ENCODE measurements around the gene NHERF1.
A peak's percentile ranks its signal among the peaks of the same experiment; 100 is the strongest.

Gene NHERF1

DNA sequence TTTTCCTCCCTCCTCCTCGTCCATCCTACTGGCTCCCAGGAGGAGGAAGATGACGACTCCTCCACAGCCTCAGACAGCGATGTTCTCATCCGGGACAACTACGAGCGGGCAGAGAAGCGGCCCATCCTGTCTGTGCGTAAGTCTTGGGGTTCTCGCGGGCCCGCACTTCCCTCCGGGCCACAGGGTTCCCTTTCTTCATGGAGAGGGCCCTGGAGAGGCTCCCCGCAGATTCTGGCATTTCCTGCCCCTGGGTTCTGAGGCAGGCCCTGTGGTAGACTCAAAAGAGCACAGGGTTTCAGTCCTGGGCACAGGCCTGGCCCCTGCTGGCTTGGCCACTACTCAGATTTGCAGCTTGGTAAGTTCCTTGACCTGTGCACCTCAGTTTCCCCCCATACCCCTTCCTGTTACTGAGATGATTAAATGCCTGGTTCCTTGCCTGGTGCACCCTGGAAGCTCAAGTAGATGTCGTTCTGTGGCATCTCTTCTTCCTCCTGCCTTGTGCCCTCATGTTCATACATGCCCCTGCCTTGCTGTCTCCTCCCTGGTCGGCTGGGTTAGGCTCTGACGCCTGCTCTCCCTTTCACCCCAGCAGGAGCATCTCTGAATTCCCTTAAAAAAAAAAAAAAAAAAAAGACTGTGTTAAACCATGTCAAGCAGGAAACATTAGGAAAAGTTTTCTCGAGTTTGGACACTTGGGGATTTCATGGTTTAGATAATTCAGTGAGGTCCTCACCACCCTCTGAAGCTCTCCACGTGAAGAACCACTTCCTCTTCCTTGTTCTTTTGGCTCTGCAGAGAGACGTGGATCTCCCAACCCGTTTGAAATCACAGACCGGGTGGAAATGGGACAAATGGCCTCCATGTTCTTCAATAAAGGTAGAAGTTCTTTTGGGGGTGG is 42.0 kb downstream of the NHERF1 start:
- DNase-seq = no peak

DNA sequence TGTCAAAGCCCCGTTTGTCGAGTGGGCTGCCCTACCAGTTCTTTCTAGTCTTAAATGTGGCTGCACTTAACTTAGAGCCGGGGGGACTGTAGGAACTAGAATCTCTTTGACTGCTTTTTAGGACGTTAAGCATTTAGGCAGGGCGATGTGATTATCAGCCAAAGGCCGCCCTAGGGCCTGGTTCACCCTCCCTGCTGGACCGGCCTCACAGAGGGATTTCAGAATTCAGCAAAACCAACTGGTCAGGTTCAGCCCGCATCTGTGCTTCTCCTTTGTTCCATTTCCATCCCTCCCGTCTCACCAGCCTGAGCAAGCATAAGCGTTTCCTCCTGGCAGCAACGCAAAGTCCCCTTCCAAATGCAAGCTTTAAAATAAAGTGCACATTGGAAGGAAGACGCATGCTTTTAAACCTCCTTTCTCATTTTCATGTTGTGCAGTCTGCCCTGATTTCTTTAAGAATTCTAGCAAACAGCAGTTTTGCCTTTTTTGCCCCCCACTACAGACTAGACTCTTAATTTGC is 44.2 kb downstream of the NHERF1 start:
- DNase-seq = no peak

DNA sequence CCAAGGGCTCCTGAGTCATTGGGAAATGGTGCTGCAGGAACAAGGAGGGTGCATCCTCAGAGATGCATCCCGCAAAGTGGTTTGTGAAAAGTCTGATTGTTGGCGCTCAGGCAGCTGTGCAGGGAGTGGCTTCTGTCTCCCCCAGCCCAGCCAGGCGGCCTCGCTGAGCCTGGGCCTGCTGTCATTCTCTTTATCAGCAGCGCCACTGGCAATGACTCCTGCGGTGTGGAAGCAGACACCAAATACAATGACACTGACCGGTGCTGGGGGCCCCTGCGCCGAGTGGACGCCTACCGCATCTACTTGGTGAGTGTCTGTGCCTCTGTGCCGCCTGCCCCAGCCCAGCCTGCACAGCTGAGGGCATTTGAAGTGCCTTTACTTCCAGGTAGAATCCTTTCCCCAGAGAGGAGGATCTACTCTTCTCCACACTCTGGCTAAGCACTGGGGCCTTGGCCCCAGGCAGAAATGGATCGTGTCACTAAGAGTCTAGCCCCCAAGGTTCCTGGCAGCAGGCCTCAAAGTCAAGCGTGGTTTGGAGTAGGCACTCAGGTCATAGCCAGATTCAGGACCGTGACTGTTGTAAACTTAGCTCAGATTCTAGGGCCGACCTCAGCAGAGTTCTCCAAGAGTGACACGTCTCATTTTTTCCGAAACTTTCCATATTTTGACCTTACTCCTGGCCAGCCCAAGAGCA is 47.0 kb downstream of the NHERF1 start:
- no peak for DNase-seq

DNA sequence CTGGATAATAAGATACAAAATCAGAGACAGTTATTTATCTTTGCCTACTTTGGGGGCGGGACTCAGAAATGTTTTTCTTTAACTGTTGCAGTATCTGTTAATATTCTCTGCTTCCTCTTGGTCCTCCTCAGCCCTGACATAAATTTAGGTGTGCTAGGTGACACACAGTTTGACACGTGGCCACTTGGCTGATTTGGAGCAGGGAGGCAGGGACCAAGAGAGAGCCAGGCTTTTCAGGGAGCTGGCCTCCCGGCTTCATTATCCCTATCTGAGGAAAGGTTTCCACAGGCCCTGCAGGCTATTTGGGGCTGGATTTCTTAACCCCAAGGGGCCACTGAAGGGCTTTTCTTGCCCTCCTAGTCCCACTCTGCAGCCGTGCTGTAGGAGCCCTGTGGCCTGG is 47.8 kb downstream of the NHERF1 start:
- no peak for DNase-seq

DNA sequence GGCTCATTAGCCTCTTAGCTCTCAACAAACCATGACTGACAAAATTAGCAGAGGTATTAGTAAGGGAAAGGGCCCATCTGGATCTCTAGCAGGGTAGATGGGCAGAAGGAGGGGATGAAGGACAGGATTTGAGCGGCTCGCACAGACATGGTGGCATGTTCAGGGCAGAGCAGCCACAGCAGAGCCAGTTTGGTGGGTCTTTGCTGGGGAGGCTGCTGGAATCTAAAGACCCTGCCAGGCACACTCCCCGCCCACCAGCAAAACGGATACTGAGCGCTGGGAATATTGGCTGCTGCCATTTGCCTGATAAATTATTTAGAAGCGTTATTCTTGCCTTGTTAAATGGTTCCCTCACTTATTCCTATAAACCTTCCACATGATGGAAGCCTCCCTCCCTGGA is 48.4 kb downstream of the NHERF1 start:
- DNase-seq = no peak

DNA sequence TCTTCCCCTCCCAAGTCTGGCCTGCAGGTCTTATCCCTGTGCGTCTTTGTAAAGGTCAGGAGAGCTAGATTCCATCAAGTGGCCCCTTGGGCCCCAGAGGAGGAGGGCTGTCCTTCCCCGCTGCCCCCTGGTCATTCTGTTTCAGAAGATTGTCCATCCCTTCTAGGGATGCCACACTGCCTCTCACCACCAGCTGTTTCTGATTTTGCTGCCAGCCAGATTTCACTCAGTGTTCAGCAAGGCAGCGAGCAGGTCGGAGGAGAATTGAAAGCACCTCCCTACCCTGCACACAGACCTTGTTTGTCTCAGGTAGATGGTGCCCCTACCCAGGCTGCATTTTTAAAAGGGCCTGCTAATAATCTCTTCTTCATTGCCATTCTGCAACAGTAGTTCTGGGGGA is 49.4 kb downstream of the NHERF1 start:
- DNase-seq = no peak

DNA sequence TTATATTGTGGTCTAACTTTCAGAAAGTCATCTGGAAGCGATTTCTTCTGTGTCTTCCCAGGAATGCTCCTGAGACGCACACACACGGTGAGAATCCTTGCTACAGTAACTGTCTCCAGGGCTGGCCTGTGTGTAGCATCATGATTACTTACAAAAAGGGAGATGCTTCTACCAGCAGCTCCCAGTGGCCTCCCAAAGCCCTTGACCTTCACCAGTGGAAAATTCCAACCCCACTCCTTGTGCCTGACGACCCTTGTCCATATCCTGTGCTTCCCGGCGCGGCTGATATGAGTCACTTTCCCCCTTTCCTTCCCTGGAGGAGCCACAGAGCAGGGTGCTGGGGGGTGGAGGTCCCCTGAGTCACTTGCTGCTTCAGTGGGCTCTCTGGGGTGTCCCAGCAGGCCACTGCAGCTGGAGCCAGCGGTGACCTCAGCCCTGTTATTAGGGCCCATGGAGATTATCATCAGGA is 49.8 kb downstream of the NHERF1 start:
- no peak for DNase-seq

- no peak for DNase-seq
Observed at GRCh38 chr17:74799097-74799496, 50.7 kb downstream of the NHERF1 start.

GRCh38 chr17:74800531-74800930 is 52.1 kb downstream of the NHERF1 start:
- no peak for DNase-seq

DNA sequence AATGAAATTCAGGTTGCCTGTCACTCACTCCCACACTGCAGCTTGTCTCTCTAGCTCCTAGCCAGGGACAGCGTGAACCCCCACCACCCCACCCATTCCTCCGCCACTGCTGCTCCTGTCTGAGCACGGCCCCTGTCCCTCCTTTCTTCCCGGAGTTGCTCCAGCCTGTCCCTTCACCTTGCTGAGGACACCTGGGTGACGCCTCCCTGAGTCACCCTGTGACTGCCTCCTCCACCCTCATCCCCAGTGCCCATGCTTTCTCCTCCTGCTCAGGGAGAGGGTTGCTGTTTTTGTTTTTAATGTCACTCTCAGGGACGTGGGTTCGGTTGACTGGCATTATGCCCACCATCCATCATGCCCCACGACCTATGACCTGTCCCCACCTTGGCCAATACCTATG is 53.5 kb downstream of the NHERF1 start:
- no peak for DNase-seq

DNA sequence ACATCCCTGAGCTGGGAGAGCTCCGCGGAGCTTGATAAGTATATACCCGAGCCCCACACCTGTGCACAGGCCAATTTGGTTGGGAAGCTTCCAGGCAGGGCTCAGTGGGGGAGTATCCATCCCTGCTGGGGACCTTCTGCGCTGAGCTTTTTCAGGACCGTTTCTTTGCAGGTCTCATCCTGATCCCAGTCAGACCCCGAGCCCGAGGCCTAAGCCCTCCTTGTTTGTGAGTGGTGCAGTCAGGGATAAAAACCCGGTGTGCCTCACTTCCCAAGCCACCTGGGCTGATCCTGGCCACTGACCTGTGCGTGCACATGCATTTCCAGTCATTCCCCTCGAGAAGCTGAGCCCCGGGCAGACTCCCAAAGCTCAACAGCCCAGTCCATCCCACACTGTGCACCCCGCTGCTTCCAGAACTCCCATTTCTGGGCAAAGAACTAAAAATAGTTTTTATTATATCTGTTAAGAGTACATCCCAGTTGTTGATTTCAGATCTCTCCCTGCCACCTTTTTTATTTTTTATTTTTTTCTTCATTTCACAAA is 55.0 kb downstream of the NHERF1 start:
- DNase-seq = no peak

DNA sequence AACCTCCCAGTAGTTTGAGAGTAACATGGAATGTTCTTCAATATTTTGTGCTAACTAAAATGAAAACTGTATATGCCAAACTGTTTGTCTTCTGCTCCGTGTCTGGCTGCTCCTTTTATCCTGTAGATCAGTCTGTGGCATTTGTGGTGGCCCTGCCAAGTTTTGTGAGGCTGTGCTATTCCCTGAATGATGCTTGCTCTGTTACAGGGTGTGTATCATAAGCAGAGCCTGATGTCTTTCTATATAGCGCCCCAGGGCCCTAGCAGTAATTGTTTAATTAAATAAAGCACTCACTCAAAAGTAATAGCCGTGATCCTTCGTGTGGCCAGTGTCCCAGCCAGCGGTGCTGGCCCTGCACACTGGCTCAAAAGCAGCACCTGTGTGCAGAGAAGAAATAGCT is 55.5 kb downstream of the NHERF1 start:
- no peak for DNase-seq

DNA sequence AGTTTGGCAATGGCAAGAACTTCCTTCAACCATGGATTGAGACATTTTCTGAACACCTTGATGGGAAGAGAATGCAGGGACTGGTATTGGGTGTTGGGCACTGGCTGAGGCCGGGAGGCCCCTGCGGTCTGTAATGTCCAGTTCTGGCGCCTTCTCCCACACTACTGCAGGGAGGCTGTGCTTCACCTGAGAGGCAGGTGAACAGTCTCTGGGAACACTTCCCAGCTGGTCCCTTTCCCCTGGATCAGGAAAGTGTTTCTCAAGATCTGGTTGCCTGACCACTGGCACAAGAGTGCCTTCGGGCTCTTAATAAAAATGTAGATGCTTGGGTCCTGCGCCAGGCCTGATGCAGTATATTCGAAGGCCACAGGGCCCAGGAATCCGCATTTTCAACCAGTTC is 56.3 kb downstream of the NHERF1 start:
- DNase-seq = no peak

DNA sequence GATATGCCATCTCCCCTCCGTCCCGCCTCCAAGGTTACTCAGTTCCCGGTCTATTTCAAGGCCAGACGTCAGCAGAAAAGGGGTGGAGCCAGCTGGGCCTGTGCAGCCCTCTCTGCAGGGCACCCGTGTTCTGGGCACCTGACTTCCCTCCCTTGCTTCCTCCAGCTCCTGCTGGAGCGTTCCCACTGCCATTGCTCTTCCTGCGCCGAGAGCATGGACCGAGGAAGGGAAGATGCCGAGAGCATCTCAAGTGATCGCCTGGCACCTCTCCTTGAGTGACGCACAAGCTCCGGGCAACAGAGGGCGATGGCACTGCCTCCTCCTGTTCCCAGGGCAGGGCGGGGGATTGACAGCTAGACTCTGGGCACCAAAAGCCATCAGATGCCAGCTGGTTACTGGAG is 57.2 kb downstream of the NHERF1 start:
- no peak for DNase-seq

DNA sequence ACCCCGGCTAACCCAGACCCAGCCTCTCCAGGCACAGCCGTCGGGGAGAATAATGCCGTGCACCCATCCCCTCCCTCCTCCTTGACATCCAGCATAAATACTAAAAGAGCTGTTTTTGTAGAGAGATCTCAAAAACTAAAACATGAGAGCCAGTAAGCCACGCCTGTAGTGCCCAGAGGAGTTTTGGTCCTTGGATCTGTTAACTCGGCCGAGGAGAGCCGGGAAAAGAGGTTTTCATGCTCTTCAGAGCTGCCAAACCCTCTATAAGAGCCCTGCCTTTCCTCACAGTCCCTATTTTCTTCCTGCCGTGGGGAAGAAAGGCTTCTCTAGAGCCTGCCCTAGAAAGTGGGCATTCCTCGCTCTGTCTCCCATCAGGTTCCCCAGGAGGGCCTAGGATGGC is 57.9 kb downstream of the NHERF1 start:
- DNase-seq = no peak

DNA sequence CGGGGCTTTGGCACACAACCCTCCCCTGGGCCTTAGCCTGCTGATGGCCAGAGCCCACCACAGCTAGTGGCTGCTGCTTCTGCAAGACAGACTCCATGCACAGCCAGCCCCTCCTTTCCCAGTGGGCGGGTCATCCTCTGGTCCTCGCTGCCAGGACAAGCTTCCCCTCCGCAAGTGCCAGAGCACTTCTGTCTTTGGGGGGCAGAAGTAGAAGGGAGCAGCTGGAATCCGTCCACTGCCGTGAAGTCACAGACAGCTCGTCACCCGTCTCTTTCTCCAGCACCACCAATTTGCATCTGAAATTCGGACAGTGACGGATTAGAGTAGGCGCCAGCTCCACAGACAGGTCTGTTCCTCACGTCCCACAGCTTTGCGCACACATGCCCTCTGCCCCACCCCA is 59.0 kb downstream of the NHERF1 start:
- no peak for DNase-seq

- DNase-seq = peak; percentile 42
Observed at GRCh38 chr17:74807925-74808324, 59.5 kb downstream of the NHERF1 start.

GRCh38 chr17:74808714-74809430 is 60.4 kb downstream of the NHERF1 start:
- DNase-seq = no peak

GRCh38 chr17:74810699-74811485 is 62.5 kb downstream of the NHERF1 start:
- DNase-seq = no peak

GRCh38 chr17:74812109-74813009 is 63.9 kb downstream of the NHERF1 start:
- no peak for DNase-seq

DNA sequence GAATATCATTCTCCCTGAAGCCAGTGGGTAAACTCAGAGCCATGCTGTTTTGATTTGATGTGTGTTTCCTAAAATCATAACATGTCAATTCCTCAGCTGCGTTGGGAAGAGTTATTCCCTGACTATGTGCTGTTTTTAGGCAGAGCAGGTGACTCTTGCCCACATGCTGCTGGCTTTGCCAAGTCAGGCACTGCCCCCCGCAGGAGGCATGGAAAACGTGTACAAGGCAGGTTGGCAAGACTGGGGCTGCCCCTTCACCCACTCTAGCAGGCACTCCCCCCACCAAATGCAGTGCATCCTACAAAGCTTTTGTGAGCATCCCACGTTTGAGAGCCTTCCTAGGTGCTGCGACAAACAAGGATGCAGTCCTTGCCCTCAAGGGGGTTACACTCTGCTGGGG is 66.0 kb downstream of the NHERF1 start:
- DNase-seq = no peak

All from NCI-H2029 treated with DMSO at 0.1 percent for 48 hours (cell line).